Right ventricle myocardium superior (tissue), 1 donor: ENCODE measurements around the gene CAMK2N2. TPM values are rescaled to one million over a fixed set of nuclear protein-coding genes. Genes with fewer than 3 reads are reported as not detected.
"Not testable (repeated sequence)": the region's sequence is repeated elsewhere in the genome, so short reads cannot be mapped to it uniquely, and the experiment has no call there.

ENCODE experiments used
- ATAC-seq: fragments of 200-7000 bp; cut with Tn5 transposase; one replicate; pipeline ENCODE4 v1.9.1; 2020; ENCODE audit warnings: mild to moderate bottlenecking; ENCODE audit not compliant: poor library complexity
- DNase-seq: peaks from one replicate; pipeline ENCODE4 v3.0.0-alpha.2; 2020
- intact Hi-C: fragments of 100-400 bp; cut with DNase I; formaldehyde crosslinking; loops from one replicate; pipeline ENCODE4 v1.11.2; 2022
- total RNA-seq: library from RNA; stranded (reverse); fragmentation: NEBNext Ultra II Directional; extraction: Animal tissue kit (Norgen Biotek cat#: 25700); gene quantifications from one replicate; pipeline ENCODE4 v1.2.1, GENCODE V29; 2021
- donor health status: DM: no; HTN: yes; CAD: no; lungs with severe emphysema.

CAMK2N2 gene
- total RNA-seq, 1 donor from 2014 or later, result not detected

GRCh38 chr3:184275961-184276910 lies 14.9 kb upstream of the CAMK2N2 start, which contains the start of gene ECE2:
Gene ECE2 (plus strand): TSS chr3:184276022. CDS start chr3:184276154, 132 bp downstream.
- intact Hi-C loops, result no loop called here
- DNase-seq (no peak), ATAC-seq (no peak)

GRCh38 chr3:184275381-184275701 lies 14.0 kb upstream of the CAMK2N2 start:
- ATAC-seq, result no peak
- intact Hi-C loops, result no loop called here
- no peak for DNase-seq

GRCh38 chr3:184272269-184272668 lies 10.9 kb upstream of the CAMK2N2 start:
- DNase-seq (no peak), ATAC-seq (no peak)
- intact Hi-C loops, result no loop called here

- DNase-seq, ATAC-seq, intact Hi-C loops: not testable (repeated sequence)
Measured at GRCh38 chr3:184267249-184267648, 5.9 kb upstream of the CAMK2N2 start.

- ATAC-seq (no peak), DNase-seq (no peak)
- intact Hi-C loops, result no loop called here
Measured at GRCh38 chr3:184262764-184263179, 1.4 kb upstream of the CAMK2N2 start.

GRCh38 chr3:184261854-184262763 lies 756 bp upstream of the CAMK2N2 start:
- peak; percentile 8 for ATAC-seq
- DNase-seq, result no peak
- intact Hi-C loops, result no loop called here

- DNase-seq (no peak), ATAC-seq (no peak)
- intact Hi-C loops, result no loop called here
Measured at GRCh38 chr3:184260724-184261269, 556 bp downstream of the CAMK2N2 start.

- intact Hi-C loops, result no loop called here
- DNase-seq, result peak; percentile 59
- ATAC-seq, result peak; percentile 84
Measured at GRCh38 chr3:184259878-184260723, 1.3 kb downstream of the CAMK2N2 start.

GRCh38 chr3:184259396-184259877 lies 1.9 kb downstream of the CAMK2N2 start:
- ATAC-seq (peak; percentile 19), DNase-seq (no peak)
- intact Hi-C loops, result no loop called here

GRCh38 chr3:184258926-184259325 lies 2.4 kb downstream of the CAMK2N2 start:
- DNase-seq (no peak), ATAC-seq (no peak)
- intact Hi-C loops, result no loop called here

GRCh38 chr3:184257083-184257915 lies 4.1 kb downstream of the CAMK2N2 start:
- intact Hi-C loops, result no loop called here
- no peak for ATAC-seq
- no peak for DNase-seq

- no peak for ATAC-seq
- intact Hi-C loops, result no loop called here
- no peak for DNase-seq
Measured at GRCh38 chr3:184255291-184256039, 5.9 kb downstream of the CAMK2N2 start.

GRCh38 chr3:184250167-184250828 lies 11.1 kb downstream of the CAMK2N2 start:
- intact Hi-C loops, result no loop called here
- DNase-seq, result peak; percentile 90
- ATAC-seq, result peak; percentile 87

GRCh38 chr3:184249412-184250166 lies 11.8 kb downstream of the CAMK2N2 start, which contains the start of gene EEF1AKMT4:
Gene EEF1AKMT4 (plus strand): TSS chr3:184249672. CDS start chr3:184249695, 23 bp downstream.
- ATAC-seq (peak; percentile 99), DNase-seq (peak; percentile 97)
- intact Hi-C loops, result loop anchor here (5.0 kb wide), 1 partner anchor 112 kb away; the partner anchor contains the start of gene EIF2B5
